ENCODE results near the gene ZSWIM7. TPM values are rescaled to one million over a fixed set of nuclear protein-coding genes. Genes with fewer than 3 reads are reported as not detected.
A peak's percentile ranks its signal among the peaks of the same experiment; 100 is the strongest.

Gene ZSWIM7
- total and polyA plus RNA-seq, 2 experiments from 2014 or later: 16.3 to 50.4 TPM

DNA sequence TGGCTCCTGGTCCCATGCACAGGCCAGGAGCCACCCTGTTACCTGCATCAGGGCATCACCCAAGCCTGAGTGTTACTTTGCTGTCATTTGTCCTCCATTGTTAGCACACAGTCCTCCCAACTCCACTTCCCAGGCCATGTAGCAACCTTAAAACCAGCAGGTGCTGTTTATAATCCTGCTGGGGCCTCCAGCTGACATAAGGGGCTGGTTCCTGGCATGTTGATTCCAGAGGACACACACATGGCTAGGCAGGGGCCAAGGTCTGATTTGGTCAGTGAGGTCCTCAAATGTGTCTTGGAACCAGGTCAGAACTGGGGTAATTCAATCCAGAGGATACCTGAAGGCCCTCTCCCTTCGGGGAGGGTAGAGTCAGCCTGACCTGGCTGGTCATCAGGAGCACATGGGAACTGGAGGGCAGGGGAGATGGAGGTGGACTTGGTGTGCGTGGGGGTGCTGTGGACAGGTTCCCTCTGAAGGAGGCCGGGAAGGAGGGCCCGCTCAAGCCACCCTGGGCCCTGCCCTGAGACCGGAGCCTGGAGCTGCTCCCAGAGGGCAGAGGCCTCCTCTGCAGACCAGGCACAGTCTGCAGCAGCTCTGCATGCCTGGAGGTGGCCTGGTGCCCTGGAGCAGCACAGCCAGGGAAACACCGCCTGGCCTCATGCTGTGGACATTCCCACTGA, 48.0 kb downstream of the ZSWIM7 start:
- H3K79me2 ChIP-seq (replicated peaks; ENCODE audit: insufficient read depth): no peaks in the 10 kb centered on the region
- DNase-seq (ENCODE audit: low spot score): no peak
- H2AFZ ChIP-seq: no peak overlapping the region
- H3K9me2 ChIP-seq (ENCODE audit: insufficient read depth): no peaks in the 10 kb centered on the region
- no peak overlapping the region for H3K27ac Mint-ChIP-seq
- H3K27me3 Mint-ChIP-seq (ENCODE audit: insufficient read depth, low read depth, poor library complexity): peaks cover 14% of the 10 kb centered on the region
- peaks cover 8% of the 10 kb centered on the region for H3K27me3 ChIP-seq (ENCODE audit: insufficient read depth)
- H3K4me3 Mint-ChIP-seq: no peak overlapping the region
- H4K20me1 ChIP-seq (replicated peaks; ENCODE audit: insufficient read depth): no peaks in the 10 kb centered on the region
- no peaks in the 10 kb centered on the region for H3F3A ChIP-seq (replicated peaks; ENCODE audit: low read depth)
- H3K4me1 Mint-ChIP-seq: peaks cover 13% of the 10 kb centered on the region
- peaks cover 7% of the 10 kb centered on the region; the same call in 1 of the 2 replicates for H3K4me1 ChIP-seq (ENCODE audit: insufficient read depth)
- no peak overlapping the region for H3K27ac ChIP-seq (ENCODE audit: low read depth)
- no peak for TF ChIP-seq ZNF462 (CRISPR knock-in tag; IDR thresholded peaks at IDR 0.05)
- no peak for TF ChIP-seq REST (IDR thresholded peaks at IDR 0.05; ENCODE audit: unreplicated experiment)
- TF ChIP-seq STAT1 (IDR thresholded peaks at IDR 0.05; ENCODE audit: unreplicated experiment): no peak
- TF ChIP-seq, protein P1, sequence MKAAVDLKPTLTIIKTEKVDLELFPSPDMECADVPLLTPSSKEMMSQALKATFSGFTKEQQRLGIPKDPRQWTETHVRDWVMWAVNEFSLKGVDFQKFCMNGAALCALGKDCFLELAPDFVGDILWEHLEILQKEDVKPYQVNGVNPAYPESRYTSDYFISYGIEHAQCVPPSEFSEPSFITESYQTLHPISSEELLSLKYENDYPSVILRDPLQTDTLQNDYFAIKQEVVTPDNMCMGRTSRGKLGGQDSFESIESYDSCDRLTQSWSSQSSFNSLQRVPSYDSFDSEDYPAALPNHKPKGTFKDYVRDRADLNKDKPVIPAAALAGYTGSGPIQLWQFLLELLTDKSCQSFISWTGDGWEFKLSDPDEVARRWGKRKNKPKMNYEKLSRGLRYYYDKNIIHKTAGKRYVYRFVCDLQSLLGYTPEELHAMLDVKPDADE (IDR thresholded peaks at IDR 0.05): no peak
- TF ChIP-seq EZH2phosphoT487 (IDR thresholded peaks at IDR 0.05; ENCODE audit: unreplicated experiment): no peak
- no peak for TF ChIP-seq ZNF331 (CRISPR knock-in tag; IDR thresholded peaks at IDR 0.05; ENCODE audit: low read depth)
- TF ChIP-seq POLR2AphosphoS5 (IDR thresholded peaks at IDR 0.05; ENCODE audit: low read depth): no peak
- TF ChIP-seq CTCF (conservative IDR thresholded peaks at IDR 0.05; ENCODE audit: low read depth in 2 of 2): no peak
- no peak for TF ChIP-seq EZH2 (IDR thresholded peaks at IDR 0.05; ENCODE audit: low read depth, unreplicated experiment)
- no peak for TF ChIP-seq ZNF114 (CRISPR knock-in tag; IDR thresholded peaks at IDR 0.05)
- TF ChIP-seq JUNB (IDR thresholded peaks at IDR 0.05; ENCODE audit: unreplicated experiment): no peak
- TF ChIP-seq NANOG (IDR thresholded peaks at IDR 0.05; ENCODE audit: borderline replicate concordance): no peak
- TF ChIP-seq CREB1 (CRISPR knock-in tag; IDR thresholded peaks at IDR 0.05; ENCODE audit: low read depth): no peak
- H3K36me3 ChIP-seq (ENCODE audit: insufficient read depth): no peaks in the 10 kb centered on the region
- H3K4me2 ChIP-seq: no peak overlapping the region
- H3K36me3 Mint-ChIP-seq (ENCODE audit: low read depth): peaks cover 3% of the 10 kb centered on the region; the same call in 2 of the 3 replicates
- no peak overlapping the region for H3K4me3 ChIP-seq
- H3K9me3 Mint-ChIP-seq: no peaks in the 10 kb centered on the region
- peak; percentile 40 for ATAC-seq
